ENCODE measurements around the gene THAP5.

THAP5 gene

GRCh38 chr7:108528183-108528712 is 41.3 kb downstream of the THAP5 start:
- no peak for DNase-seq

- no peak for DNase-seq
These were observed 42.8 kb downstream of the THAP5 start for GRCh38 chr7:108526768-108527017.

GRCh38 chr7:108525985-108526767 is 43.3 kb downstream of the THAP5 start, which contains the start of gene PNPLA8:
TSS of gene PNPLA8 (minus strand) at chr7:108526135. CDS start at chr7:108515491, 10,644 bp downstream.
- peak; percentile 100 for DNase-seq

- no peak for DNase-seq
These were observed 44.0 kb downstream of the THAP5 start for GRCh38 chr7:108525327-108525984.

- DNase-seq = no peak
These were observed 46.7 kb downstream of the THAP5 start for GRCh38 chr7:108522780-108523179.

- DNase-seq = no peak
These were observed 51.6 kb downstream of the THAP5 start for GRCh38 chr7:108517951-108518350.

- no peak for DNase-seq
These were observed 53.9 kb downstream of the THAP5 start for GRCh38 chr7:108515630-108516029.

GRCh38 chr7:108515013-108515412 is 54.5 kb downstream of the THAP5 start:
- DNase-seq = no peak

All from activated CD4-positive, alpha-beta T cell treated with anti-CD3 and anti-CD28 coated beads, Interleukin-2, amount 50 U/mL, for 4 hours (primary cell).